ACC112 (cell line): Measurements from ENCODE around the gene CPEB4.

Experiments used
- H2AFZ ChIP-seq: fragments of 200-600 bp; sonication (generic); one replicate; pipeline ENCODE4 v1.6.0; 2017; ENCODE audit warnings: antibody characterized with exemption, low read length; ENCODE audit not compliant: unreplicated experiment
- H3K27ac ChIP-seq: fragments of 200-600 bp; sonication (generic); 2 replicates; pipeline ENCODE4 v1.5.1; 2014; ENCODE audit warnings: low read depth, mild to moderate bottlenecking, antibody characterized with exemption, low read length, moderate library complexity
- H3K27me3 ChIP-seq: fragments of 200-600 bp; sonication (generic); 2 replicates; pipeline ENCODE4 v1.6.1; 2014; ENCODE audit warnings: mild to moderate bottlenecking, antibody characterized with exemption, low read length, moderate library complexity, mixed read lengths; ENCODE audit not compliant: insufficient read depth
- H3K36me3 ChIP-seq: fragments of 200-600 bp; sonication (generic); 2 replicates; pipeline ENCODE4 v1.6.1; 2016; ENCODE audit warnings: mild to moderate bottlenecking, antibody characterized with exemption, low read length, moderate library complexity, mixed read lengths; ENCODE audit not compliant: insufficient read depth
- H3K4me1 ChIP-seq: fragments of 200-600 bp; sonication (generic); one replicate; pipeline ENCODE4 v1.6.1; 2016; ENCODE audit warnings: low read length, mixed read lengths; ENCODE audit not compliant: insufficient read depth, unreplicated experiment, control insufficient read depth
- H3K4me3 ChIP-seq: fragments of 200-600 bp; sonication (generic); 2 replicates; pipeline ENCODE4 v1.5.1; 2014; ENCODE audit warnings: mild to moderate bottlenecking, low read depth, low read length
- H3K79me2 ChIP-seq: fragments of 200-600 bp; sonication (generic); one replicate; pipeline ENCODE4 v1.6.0; 2016; ENCODE audit warnings: low read length; ENCODE audit not compliant: control insufficient read depth, unreplicated experiment, insufficient read depth

Gene CPEB4

GRCh38 chr5:173969167-173970049 lies 81.3 kb downstream of the CPEB4 start:
- no peaks in the 10 kb centered on the region for H3K79me2 ChIP-seq
- H3K4me3 ChIP-seq, result no peak overlapping the region
- no peaks in the 10 kb centered on the region for H3K4me1 ChIP-seq
- no peaks in the 10 kb centered on the region for H3K27me3 ChIP-seq
- no peak overlapping the region for H3K27ac ChIP-seq
- H3K36me3 ChIP-seq, result no peaks in the 10 kb centered on the region
- H2AFZ ChIP-seq, result no peak overlapping the region

DNA sequence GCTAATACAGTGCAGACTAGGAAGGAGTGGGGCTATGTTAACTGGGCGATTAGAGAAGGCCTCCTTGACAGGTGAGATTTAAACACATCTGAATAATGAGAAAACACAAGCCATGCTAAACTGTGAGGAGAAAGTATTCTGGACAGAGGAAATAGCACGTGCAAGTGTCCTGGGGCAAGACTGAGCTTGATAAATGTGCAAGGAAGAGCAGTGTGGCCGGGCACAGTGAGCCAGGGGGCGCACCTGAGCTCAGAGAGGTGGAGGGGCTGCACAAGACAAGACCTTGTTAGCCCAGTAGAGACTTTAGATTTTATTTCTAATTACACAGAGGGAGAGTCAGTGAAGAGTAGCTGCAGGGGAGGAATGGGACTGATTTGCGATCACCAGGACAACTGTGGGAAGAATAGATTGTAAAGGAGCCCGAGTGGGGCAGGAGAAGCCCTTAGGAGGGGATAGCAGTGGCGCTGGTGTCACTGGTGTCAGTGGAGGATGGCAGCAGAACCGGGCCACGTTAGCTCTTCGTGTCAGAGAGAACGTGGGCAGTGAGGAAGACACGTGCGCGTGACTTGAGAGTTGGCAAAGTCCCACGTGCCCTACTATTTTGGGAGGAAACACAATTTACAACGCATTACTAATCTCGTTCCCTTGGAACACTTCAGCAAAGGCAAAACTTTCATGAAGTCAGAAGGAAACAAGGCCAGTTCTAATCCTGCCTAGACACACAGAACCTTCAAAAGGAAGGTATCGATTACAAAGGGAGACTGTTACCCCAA lies 82.9 kb downstream of the CPEB4 start:
- H3K4me3 ChIP-seq, result no peak overlapping the region

GRCh38 chr5:173971681-173972345 lies 83.7 kb downstream of the CPEB4 start:
- Histone ChIP-seq H3K4me1 (no peaks in the 10 kb centered on the region), H2AFZ (no peak overlapping the region), H3K27me3 (peaks cover 6% of the 10 kb centered on the region; the same call in 1 of the 2 replicates), H3K27ac (no peak overlapping the region), H3K36me3 (no peaks in the 10 kb centered on the region), H3K4me3 (no peak overlapping the region), H3K79me2 (no peaks in the 10 kb centered on the region)

More for the DNA sequence above, 82.9 kb downstream of the CPEB4 start:
- H2AFZ ChIP-seq, result no peak overlapping the region
- H3K27ac ChIP-seq, result no peak overlapping the region
- H3K79me2 ChIP-seq, result no peaks in the 10 kb centered on the region
- H3K36me3 ChIP-seq, result no peaks in the 10 kb centered on the region
- peaks cover under 1% of the 10 kb centered on the region; the same call in 1 of the 2 replicates for H3K27me3 ChIP-seq
- H3K4me1 ChIP-seq, result no peaks in the 10 kb centered on the region

GRCh38 chr5:173972607-173972924 lies 84.4 kb downstream of the CPEB4 start:
- Histone ChIP-seq H3K27ac (no peak overlapping the region), H2AFZ (peak overlapping the region; percentile 90), H3K36me3 (no peaks in the 10 kb centered on the region), H3K27me3 (peaks cover 7% of the 10 kb centered on the region; the same call in 1 of the 2 replicates), H3K4me3 (peak overlapping the region; percentile 73), H3K79me2 (no peaks in the 10 kb centered on the region), H3K4me1 (no peaks in the 10 kb centered on the region)

- Histone ChIP-seq H3K27me3 (peaks cover 7% of the 10 kb centered on the region; the same call in 1 of the 2 replicates), H3K27ac (no peak overlapping the region), H3K79me2 (no peaks in the 10 kb centered on the region), H3K4me3 (peak overlapping the region; percentile 73), H3K36me3 (no peaks in the 10 kb centered on the region), H2AFZ (peak overlapping the region; percentile 90), H3K4me1 (no peaks in the 10 kb centered on the region)
Measured at GRCh38 chr5:173972925-173973615, 84.9 kb downstream of the CPEB4 start.

GRCh38 chr5:173973616-173973969 lies 85.4 kb downstream of the CPEB4 start:
- H3K36me3 ChIP-seq, result no peaks in the 10 kb centered on the region
- H3K27ac ChIP-seq, result no peak overlapping the region
- peak overlapping the region; percentile 80 for H2AFZ ChIP-seq
- H3K79me2 ChIP-seq, result no peaks in the 10 kb centered on the region
- no peaks in the 10 kb centered on the region for H3K4me1 ChIP-seq
- H3K27me3 ChIP-seq, result peaks cover 10% of the 10 kb centered on the region
- peak overlapping the region; percentile 73 for H3K4me3 ChIP-seq

DNA sequence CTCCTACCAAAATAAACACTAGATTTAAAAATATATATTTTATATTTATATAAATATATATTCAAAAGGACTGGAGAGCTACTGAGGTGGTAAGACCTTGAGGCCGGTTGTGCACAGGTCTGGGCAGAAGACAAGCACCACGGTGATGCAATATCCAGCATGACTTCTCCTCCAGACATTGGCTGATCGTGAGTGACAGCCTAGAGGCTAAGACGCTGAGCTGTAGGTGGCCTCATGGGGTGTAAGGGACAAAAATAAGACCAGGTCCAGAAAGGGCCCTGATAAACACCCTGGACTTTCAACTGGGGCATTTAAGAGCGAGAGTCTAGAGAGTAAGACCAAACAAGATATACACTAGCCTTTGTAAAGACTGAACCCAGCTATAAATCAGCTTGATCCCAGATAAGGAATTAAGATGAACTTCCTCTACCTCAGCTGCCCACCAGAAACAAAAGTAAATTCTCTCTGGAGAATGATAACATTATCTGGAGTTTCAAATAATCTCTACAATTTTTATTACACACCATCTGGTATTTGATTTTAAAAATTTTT lies 86.6 kb downstream of the CPEB4 start:
- Histone ChIP-seq H3K4me1 (no peaks in the 10 kb centered on the region), H3K4me3 (no peak overlapping the region), H3K79me2 (no peaks in the 10 kb centered on the region), H3K36me3 (no peaks in the 10 kb centered on the region), H3K27me3 (peaks cover 22% of the 10 kb centered on the region), H2AFZ (no peak overlapping the region), H3K27ac (no peak overlapping the region)

- Histone ChIP-seq H3K27ac (no peak overlapping the region), H2AFZ (no peak overlapping the region), H3K4me3 (no peak overlapping the region), H3K4me1 (no peaks in the 10 kb centered on the region), H3K27me3 (peaks cover 67% of the 10 kb centered on the region), H3K79me2 (no peaks in the 10 kb centered on the region), H3K36me3 (no peaks in the 10 kb centered on the region)
Measured at GRCh38 chr5:173981185-173981761, 93.1 kb downstream of the CPEB4 start.

DNA sequence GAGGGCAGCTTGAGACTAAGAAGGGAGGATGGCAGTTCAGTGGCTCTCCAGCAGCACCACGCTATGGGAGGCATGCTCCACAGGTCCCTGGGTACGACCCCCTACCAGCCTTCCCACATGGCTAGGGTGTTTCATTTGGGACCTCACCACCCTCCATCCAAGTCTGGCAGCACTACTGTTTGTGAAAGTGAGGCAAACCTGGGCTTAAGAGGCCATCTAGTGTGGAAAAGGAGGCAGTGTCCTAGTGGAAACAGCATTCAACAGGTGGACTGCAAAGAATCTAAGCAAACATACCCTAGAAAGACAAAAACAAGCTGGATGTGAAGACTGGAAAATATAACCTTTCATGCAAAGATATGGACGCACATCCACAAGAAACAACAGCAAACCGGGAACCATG lies 96.1 kb downstream of the CPEB4 start:
- Histone ChIP-seq H3K79me2 (no peaks in the 10 kb centered on the region), H3K4me1 (no peaks in the 10 kb centered on the region), H3K36me3 (no peaks in the 10 kb centered on the region)

More for the DNA sequence above, 96.1 kb downstream of the CPEB4 start:
- peaks cover 53% of the 10 kb centered on the region for H3K27me3 ChIP-seq
- H3K4me3 ChIP-seq, result no peak overlapping the region
- H2AFZ ChIP-seq, result no peak overlapping the region
- H3K27ac ChIP-seq, result no peak overlapping the region
